ENCODE data around the gene PDGFB.

PDGFB gene

DNA sequence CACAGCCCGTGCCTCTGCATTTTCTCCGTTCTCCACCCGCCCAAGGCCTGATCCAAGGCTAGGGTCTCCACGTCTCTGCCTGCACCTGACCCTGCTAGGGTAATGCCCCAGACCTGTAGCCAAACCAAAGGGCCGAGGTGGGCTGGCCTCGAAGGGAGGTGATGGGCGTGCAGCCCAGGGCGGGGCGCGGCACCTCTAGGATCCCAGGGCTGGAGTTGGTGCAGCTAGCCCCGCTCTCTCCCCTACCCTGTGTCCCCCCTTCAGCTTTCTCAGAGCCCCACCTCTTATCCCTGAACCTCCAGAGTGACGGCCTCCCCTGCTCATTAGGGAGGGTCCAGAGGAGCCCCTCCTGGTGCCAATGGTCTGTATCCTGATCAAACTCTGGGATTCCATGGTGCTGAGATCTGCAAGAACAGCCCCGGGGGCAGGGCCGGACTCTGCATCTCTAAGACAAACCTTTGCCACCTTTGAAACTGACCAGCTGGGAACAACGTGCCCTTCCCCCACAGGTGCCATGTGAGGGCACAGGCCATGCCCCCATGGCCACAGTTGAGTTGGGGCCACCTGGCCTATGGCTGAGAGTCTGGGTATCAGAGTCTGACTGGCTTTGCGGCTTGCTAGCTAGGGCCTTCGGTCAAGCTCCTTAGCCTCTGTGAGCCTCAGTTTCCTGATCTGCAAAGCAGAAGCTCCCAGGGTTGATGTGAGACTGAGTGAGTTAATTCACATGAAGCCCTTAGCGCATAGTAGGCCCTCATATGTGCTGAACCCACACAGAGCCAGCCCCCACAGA, 69.2 kb downstream of the PDGFB start:
- H3K4me3 ChIP-seq (ENCODE audit: low read depth, low read length): no peak overlapping the region
- DNase-seq (ENCODE audit: low read depth): no peak
- TF ChIP-seq, protein P1, sequence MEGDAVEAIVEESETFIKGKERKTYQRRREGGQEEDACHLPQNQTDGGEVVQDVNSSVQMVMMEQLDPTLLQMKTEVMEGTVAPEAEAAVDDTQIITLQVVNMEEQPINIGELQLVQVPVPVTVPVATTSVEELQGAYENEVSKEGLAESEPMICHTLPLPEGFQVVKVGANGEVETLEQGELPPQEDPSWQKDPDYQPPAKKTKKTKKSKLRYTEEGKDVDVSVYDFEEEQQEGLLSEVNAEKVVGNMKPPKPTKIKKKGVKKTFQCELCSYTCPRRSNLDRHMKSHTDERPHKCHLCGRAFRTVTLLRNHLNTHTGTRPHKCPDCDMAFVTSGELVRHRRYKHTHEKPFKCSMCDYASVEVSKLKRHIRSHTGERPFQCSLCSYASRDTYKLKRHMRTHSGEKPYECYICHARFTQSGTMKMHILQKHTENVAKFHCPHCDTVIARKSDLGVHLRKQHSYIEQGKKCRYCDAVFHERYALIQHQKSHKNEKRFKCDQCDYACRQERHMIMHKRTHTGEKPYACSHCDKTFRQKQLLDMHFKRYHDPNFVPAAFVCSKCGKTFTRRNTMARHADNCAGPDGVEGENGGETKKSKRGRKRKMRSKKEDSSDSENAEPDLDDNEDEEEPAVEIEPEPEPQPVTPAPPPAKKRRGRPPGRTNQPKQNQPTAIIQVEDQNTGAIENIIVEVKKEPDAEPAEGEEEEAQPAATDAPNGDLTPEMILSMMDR (IDR thresholded peaks at IDR 0.05; ENCODE audit: low read depth, low read length, missing control alignments): no peak

DNA sequence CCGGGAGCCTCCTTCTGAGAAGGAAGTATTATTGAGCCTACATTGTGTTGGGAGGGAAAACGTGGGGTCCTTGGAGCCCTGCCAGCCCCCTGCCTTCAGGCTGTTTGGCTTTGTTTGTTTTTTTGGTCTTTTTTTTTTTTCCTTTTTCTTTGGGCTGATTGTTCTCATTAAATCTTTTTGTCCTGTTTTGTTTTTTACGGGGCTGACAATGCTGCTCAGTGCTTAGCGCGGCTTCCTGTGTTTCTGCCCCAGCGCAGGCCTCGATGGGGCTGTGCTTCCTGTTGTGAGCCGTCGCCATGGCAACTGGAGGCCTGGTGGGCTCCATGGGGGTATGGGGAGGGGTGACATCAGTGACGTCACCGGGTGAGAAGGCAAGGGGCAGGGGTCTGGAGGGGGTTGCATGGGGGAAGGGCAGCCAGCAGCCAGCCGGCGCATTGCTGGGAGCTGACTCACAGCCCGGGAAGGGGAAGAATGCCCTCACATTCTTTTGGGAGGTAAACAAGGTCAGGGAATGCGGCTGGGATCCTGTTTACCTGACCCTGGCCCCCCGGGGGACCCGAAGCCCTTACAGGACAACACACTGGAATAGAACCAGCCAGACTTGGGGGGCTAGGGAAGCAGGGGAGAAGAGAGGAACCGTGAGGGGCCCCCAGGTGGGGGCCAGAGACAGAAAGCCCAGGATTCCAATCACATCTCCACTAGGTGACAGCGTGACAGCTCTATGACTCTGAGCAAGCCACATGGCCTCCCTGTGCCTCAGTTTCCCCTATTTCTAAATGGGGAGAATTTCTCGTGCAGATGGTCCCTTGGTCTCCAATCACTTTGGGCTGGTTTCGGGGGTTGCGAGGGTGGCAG, 70.1 kb downstream of the PDGFB start:
- TF ChIP-seq, protein P1 (IDR thresholded peaks at IDR 0.05; ENCODE audit: low read depth, low read length, missing control alignments): no peak
- DNase-seq (ENCODE audit: low read depth): no peak
- H3K4me3 ChIP-seq (ENCODE audit: low read depth, low read length): no peak overlapping the region

DNA sequence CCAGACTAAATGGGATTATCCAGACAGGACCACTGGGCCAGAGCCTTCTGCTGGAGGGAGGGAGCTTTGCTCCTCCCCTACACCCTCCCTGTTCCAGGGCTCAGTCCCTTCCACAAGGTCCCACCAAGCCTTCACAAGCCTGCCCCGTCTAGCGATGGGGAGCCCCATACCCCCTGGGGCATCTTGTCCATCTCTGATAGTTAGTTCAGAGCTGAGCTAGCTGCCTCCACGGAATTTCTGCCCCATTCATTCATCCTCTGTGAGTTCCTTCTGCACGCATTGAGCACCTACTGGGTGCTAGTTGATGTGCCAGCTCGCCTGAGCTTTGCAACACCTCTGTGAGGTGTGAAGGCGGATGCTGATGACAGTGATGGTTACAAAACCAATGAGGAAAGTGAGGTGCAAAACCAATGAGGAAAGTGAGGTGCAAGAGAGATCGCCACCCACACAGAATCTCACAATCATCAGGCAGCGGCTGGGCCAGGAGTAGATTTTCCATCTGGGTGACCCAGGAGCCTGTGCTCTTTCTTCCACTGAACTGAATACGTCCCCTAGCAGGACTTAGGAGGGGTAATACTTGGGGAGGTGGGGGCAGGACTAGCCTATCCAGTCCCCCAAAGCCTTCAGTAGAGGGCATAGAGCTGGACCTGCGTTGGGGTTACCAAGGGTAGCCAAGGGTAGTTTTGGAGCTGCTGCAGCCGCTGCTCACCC, 70.8 kb downstream of the PDGFB start:
- no peak overlapping the region for H3K4me3 ChIP-seq (ENCODE audit: low read depth, low read length)
- TF ChIP-seq, protein P1 (IDR thresholded peaks at IDR 0.05; ENCODE audit: low read depth, low read length, missing control alignments): no peak

More for the DNA sequence above, 70.8 kb downstream of the PDGFB start:
- no peak for DNase-seq (ENCODE audit: low read depth)
